Measurements from ENCODE around the gene DEAF1.
A peak's percentile ranks its signal among the peaks of the same experiment; 100 is the strongest.

The DEAF1 gene

GRCh38 chr11:624705-625635, 70.1 kb downstream of the DEAF1 start, which contains the start of gene CDHR5:
TSS of gene CDHR5 (minus strand) at chr11:624955. CDS start at chr11:624902, 53 bp downstream.
- DNase-seq (ENCODE audit: low spot score): no peak

- no peak for DNase-seq (ENCODE audit: low spot score)
These were observed 70.9 kb downstream of the DEAF1 start for GRCh38 chr11:623999-624704.

- no peak for DNase-seq (ENCODE audit: low spot score)
These were observed 71.6 kb downstream of the DEAF1 start for GRCh38 chr11:623349-623869.

GRCh38 chr11:621838-622237, 73.2 kb downstream of the DEAF1 start:
- no peak for DNase-seq (ENCODE audit: low spot score)

GRCh38 chr11:620935-621814, 73.8 kb downstream of the DEAF1 start:
- no peak for DNase-seq (ENCODE audit: low spot score)

GRCh38 chr11:620201-620600, 74.8 kb downstream of the DEAF1 start:
- DNase-seq (ENCODE audit: low spot score): no peak

- no peak for DNase-seq (ENCODE audit: low spot score)
These were observed 75.4 kb downstream of the DEAF1 start for GRCh38 chr11:619628-620050.

GRCh38 chr11:618856-619627, 76.0 kb downstream of the DEAF1 start:
- no peak for DNase-seq (ENCODE audit: low spot score)

- DNase-seq (ENCODE audit: low spot score): no peak
These were observed 76.9 kb downstream of the DEAF1 start for GRCh38 chr11:617912-618682.

- no peak for DNase-seq (ENCODE audit: low spot score)
These were observed 77.7 kb downstream of the DEAF1 start for GRCh38 chr11:617199-617911.

GRCh38 chr11:616320-617198, 78.5 kb downstream of the DEAF1 start:
- no peak for DNase-seq (ENCODE audit: low spot score)

- peak; percentile 87 for DNase-seq (ENCODE audit: low spot score)
These were observed 79.3 kb downstream of the DEAF1 start, which contains the start of gene IRF7 for GRCh38 chr11:615504-616319. TSS of gene IRF7 (minus strand) at chr11:615950. CDS start at chr11:615364, 586 bp downstream.

GRCh38 chr11:614623-615503, 80.2 kb downstream of the DEAF1 start:
- no peak for DNase-seq (ENCODE audit: low spot score)

- DNase-seq (ENCODE audit: low spot score): no peak
These were observed 80.9 kb downstream of the DEAF1 start for GRCh38 chr11:614021-614622.

- peak; percentile 68 for DNase-seq (ENCODE audit: low spot score)
These were observed 81.6 kb downstream of the DEAF1 start for GRCh38 chr11:613369-613968.

GRCh38 chr11:612961-613300, 82.1 kb downstream of the DEAF1 start:
- no peak for DNase-seq (ENCODE audit: low spot score)

All from CD4-positive, alpha-beta T cell treated with Interleukin-15 for 4 hours (primary cell).